Epidermal melanocyte (primary cell): ENCODE measurements around the gene RARA.
"Not testable (repeated sequence)": the region's sequence is repeated elsewhere in the genome, so short reads cannot be mapped to it uniquely, and the experiment has no call there.

Source experiments
- DNase-seq: peaks from one replicate; pipeline ENCODE4 v3.0.0; 2011; ENCODE audit warnings: low spot score; ENCODE audit not compliant: insufficient read length

The RARA gene

GRCh38 chr17:40297511-40297910 lies 11.5 kb upstream of the RARA start:
- DNase-seq, result no peak

DNA sequence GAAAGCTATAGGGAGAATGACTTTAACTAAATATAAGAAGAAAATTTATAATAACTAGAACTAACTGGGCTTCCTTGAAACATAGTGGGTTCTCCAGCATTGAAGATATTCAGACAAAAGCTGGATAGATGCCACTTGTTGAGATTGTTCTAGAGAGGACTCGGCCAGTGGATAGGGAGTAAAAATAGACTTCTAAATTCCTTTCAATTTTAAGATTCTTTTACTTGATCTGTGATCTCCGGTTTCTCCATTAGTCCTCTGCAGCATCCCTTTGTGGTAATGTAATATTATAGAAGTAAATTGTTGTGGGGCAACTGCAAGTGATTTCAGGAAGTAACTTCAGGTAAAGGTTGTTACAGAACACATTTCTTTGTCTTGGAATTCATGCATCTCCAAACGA lies 10.3 kb upstream of the RARA start:
- DNase-seq, result no peak

- not testable (repeated sequence) for DNase-seq
Measured at GRCh38 chr17:40299159-40299757, 9.7 kb upstream of the RARA start.

GRCh38 chr17:40301315-40301714 lies 7.7 kb upstream of the RARA start:
- no peak for DNase-seq

DNA sequence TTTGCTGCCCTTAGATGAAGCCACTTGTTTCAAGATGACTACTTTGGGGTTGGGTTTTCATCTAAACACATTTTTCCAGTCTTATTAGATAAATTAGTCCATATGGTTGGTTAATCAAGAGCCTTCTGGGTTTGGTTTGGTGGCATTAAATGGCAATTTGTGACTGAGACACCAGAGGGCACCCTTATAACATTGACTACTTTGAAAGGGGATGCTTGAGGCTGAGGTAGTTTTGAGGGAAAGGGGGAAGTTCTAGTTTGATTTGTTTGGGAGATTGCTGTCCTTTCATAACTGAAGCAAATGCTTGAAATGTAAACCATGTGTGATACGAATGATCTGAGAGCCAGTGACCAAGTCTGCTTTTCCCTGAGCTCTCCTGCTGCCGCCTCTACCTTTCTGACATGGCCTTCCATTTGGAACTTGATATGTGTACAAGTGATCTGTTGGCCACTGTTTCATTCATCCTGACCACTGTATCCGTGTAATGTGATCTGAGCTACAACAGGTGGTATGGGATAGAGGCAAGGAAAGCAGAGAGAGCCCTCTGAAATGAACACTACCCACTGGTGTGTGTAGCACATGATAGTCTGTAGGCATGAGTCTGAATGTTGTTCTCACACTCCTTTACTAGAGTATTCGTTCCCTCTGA lies 5.8 kb upstream of the RARA start:
- peak; percentile 65 for DNase-seq

- DNase-seq, result no peak
Measured at GRCh38 chr17:40303708-40304551, 5.0 kb upstream of the RARA start.

- DNase-seq, result not testable (repeated sequence)
Measured at GRCh38 chr17:40304552-40304863, 4.5 kb upstream of the RARA start.

- DNase-seq, result not testable (repeated sequence)
Measured at GRCh38 chr17:40304866-40305265, 4.1 kb upstream of the RARA start.

- no peak for DNase-seq
Measured at GRCh38 chr17:40306395-40306794, 2.6 kb upstream of the RARA start.

- peak; percentile 63 for DNase-seq
Measured at GRCh38 chr17:40307001-40307730, 1.8 kb upstream of the RARA start.

- DNase-seq, result no peak
Measured at GRCh38 chr17:40307740-40308239, 1.2 kb upstream of the RARA start.

DNA sequence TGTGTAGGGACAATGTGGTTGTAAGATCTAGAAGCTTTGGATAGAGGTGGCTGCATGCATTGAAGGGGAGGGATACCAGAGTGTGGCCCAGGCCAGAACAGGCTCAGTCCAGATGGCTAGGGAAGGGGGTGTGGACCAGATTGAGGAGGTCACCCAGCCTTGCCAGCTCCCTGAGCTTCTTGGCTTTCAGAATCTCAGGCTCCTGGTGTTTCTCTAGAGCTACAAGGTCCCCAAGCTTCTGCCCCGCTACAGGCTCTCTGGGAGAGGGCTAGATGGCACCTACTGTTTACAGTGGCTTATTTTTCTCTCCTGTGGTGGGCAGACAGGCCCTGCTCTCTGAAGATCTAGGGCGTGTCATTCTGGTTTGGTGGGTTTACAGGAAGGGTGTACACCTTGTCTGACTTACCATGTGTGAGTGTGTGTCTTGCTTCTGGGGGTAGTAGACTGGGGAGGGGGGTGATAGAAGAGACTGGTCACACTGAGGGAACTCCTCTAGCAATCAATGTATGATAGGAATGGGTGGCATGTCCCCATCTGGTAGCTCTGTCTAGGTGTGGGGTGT lies 1.1 kb downstream of the RARA start:
- peak; percentile 17 for DNase-seq

GRCh38 chr17:40310882-40311391 lies 2.0 kb downstream of the RARA start:
- DNase-seq, result peak; percentile 16

DNA sequence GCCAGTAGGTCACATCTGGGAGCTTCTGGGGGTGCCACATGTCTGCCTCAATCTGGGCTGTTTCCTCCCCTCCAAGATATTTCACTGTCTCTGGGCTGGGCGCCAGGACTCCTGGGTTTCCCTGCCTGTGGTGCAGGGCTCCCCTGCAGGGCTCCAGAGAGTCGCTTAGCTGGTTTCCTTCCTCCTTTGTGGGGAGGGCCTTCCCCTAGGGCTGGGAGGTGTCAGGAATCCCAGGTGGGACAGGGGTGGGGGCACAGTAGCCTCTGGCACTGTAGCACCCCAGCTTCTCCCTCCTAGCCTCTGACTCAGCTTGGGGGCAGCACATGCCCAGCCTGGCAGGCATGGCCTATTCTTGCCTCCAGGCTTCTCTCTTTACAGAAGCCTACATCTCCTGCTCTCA lies 2.6 kb downstream of the RARA start:
- peak; percentile 9 for DNase-seq

DNA sequence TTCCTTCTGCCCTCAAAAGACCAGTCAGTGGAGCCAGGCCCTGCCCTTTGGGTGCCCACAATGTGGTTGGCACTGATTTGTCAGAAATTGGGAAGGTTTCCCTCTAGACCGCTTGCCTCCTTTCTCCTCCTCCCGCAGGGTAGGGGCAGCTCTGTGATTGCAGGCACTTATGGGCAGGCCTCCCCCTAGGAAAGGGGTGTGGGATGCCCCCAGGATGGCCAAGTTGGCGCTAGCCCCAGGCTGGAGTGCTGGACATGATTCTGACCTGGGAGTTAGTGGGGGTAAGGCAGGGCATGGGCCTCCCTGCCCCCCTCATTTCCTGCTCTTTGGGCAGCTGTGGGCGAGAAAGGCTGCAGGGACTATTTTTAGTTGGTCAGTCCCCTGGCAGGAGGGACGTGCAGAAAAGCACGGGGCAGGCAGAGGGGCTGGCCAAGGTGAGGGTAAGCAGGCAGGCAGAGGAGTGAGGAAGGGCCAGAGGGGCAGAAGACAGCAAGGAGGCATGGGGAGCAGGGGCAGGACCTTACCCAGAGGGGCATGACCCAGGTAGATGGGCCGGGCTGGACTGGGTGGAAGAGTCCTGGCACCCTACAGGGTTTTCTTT lies 3.3 kb downstream of the RARA start:
- peak; percentile 13 for DNase-seq

- DNase-seq, result peak; percentile 13
Measured at GRCh38 chr17:40312893-40313667, 4.1 kb downstream of the RARA start.

DNA sequence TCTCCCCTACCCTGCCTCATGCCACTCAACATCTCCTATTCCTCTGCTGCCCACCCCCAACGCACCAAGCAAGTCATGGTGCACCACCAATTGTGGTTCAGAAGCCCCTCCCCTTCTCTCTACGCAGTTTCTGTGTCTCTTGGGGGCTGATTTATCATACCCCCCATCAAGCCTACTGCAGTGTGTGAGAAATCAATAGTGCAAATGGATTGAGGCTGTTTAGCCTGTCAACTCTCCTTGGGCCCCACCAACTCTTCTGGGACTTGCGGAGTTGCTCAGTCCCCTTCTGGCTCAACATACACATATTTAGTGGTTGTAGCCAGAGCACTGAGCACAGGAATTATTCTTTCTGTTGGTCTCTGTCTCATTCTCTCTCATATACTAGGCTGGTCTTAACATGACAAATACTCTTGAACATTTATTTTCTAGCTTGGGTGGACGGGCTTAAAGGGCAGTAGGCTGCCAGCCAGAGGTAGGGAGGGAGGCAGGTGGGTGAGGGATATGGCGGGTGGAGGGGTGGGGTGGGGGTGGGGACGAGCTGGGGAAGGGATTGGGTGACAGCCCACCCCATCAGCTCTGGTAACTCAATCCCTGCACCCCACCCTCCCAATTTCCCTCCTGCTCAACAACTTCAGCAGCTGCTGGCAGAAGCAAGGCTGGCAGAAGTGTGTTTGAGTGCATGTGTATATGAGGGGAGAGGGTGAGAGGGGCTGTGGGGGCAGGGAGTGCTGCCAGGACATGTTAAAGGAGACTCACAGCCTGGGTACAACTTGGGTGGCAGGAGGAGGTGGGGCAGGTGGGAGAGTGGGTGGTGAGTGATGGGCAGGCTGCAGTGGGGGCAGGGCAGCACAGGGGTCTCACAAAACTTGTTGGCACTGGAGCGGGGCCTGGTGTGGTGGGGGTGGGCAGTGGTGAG lies 4.9 kb downstream of the RARA start:
- DNase-seq, result peak; percentile 11

- DNase-seq, result peak; percentile 21
Measured at GRCh38 chr17:40314584-40314956, 5.6 kb downstream of the RARA start.

- no peak for DNase-seq
Measured at GRCh38 chr17:40315206-40315605, 6.2 kb downstream of the RARA start.
